HEK293T (cell line): Measurements from ENCODE around the gene TFAP2D.

Source experiments
- ARNT ChIP-seq: fragments of 450-650 bp; IDR thresholded peaks from 2 replicates; pipeline ENCODE4 v1.6.1; 2017; ENCODE audit warnings: mild to moderate bottlenecking
- BHLHE40 ChIP-seq: fragments of 450-650 bp; IDR thresholded peaks from 2 replicates; pipeline ENCODE4 v1.6.1; 2016; ENCODE audit warnings: mild to moderate bottlenecking, moderate library complexity, borderline replicate concordance
- CTBP1 ChIP-seq: fragments of 450-650 bp; IDR thresholded peaks from 2 replicates; pipeline ENCODE4 v1.6.1; 2016; ENCODE audit warnings: borderline replicate concordance
- ELF4 ChIP-seq: fragments of 450-650 bp; IDR thresholded peaks from 2 replicates; pipeline ENCODE4 v1.6.1; 2017; ENCODE audit warnings: antibody characterized with exemption
- FOXA1 ChIP-seq: fragments of 450-650 bp; IDR thresholded peaks from 2 replicates; pipeline ENCODE4 v1.6.1; 2016; ENCODE audit warnings: mild to moderate bottlenecking
- FOXK2 ChIP-seq: fragments of 450-650 bp; IDR thresholded peaks from 2 replicates; pipeline ENCODE4 v1.6.1; 2016; ENCODE audit warnings: mild to moderate bottlenecking
- FOXM1 ChIP-seq: fragments of 450-650 bp; IDR thresholded peaks from 2 replicates; pipeline ENCODE4 v1.6.1; 2017; ENCODE audit warnings: mild to moderate bottlenecking, borderline replicate concordance
- L3MBTL2 ChIP-seq: fragments of 450-650 bp; conservative IDR thresholded peaks from 2 replicates; pipeline ENCODE4 v1.6.1; 2016; ENCODE audit warnings: mild to moderate bottlenecking
- LEF1 ChIP-seq: fragments of 450-650 bp; IDR thresholded peaks from 2 replicates; pipeline ENCODE4 v1.6.1; 2017; ENCODE audit warnings: mild to moderate bottlenecking, borderline replicate concordance
- NFRKB ChIP-seq: fragments of 450-650 bp; IDR thresholded peaks from 2 replicates; pipeline ENCODE4 v1.6.1; 2016; ENCODE audit warnings: mild to moderate bottlenecking, moderate library complexity
- PKNOX1 ChIP-seq: fragments of 450-650 bp; IDR thresholded peaks from 2 replicates; pipeline ENCODE4 v1.6.1; 2016
- SP1 ChIP-seq: fragments of 450-650 bp; IDR thresholded peaks from 2 replicates; pipeline ENCODE4 v1.6.1; 2017
- SUZ12 ChIP-seq: fragments of 450-650 bp; IDR thresholded peaks from 2 replicates; pipeline ENCODE4 v1.6.1; 2016; ENCODE audit warnings: mild to moderate bottlenecking
- ZNF384 ChIP-seq: fragments of 450-650 bp; IDR thresholded peaks from 2 replicates; pipeline ENCODE4 v1.6.1; 2016

GRCh38 chr6:50819904-50820868, 106.9 kb downstream of the TFAP2D start:
- TF ChIP-seq ELF4 (no peak), SUZ12 (no peak), FOXM1 (no peak), ARNT (no peak), BHLHE40 (no peak), NFRKB (no peak), SP1 (no peak), FOXA1 (no peak), L3MBTL2 (no peak), CTBP1 (no peak), LEF1 (no peak), FOXK2 (no peak), PKNOX1 (no peak), ZNF384 (no peak)
